Fibroblast of skin of back (primary cell): ENCODE results near the gene PPP1R13B.

Source experiments
- DNase-seq: peaks from one replicate; pipeline ENCODE4 v3.0.0-alpha.2; 2013

The PPP1R13B gene

GRCh38 chr14:103711516-103712431 lies 135.6 kb downstream of the PPP1R13B start:
- no peak for DNase-seq

GRCh38 chr14:103710771-103711377 lies 136.5 kb downstream of the PPP1R13B start:
- DNase-seq: no peak

- no peak for DNase-seq
These were observed 137.6 kb downstream of the PPP1R13B start for GRCh38 chr14:103709814-103710213.

- no peak for DNase-seq
These were observed 138.6 kb downstream of the PPP1R13B start for GRCh38 chr14:103708750-103709187.

GRCh38 chr14:103707329-103708263 lies 139.8 kb downstream of the PPP1R13B start:
- no peak for DNase-seq

- no peak for DNase-seq
These were observed 140.6 kb downstream of the PPP1R13B start for GRCh38 chr14:103706551-103707328.

- DNase-seq: no peak
These were observed 141.7 kb downstream of the PPP1R13B start for GRCh38 chr14:103705504-103706284.

- DNase-seq: no peak
These were observed 142.3 kb downstream of the PPP1R13B start for GRCh38 chr14:103705118-103705503.

- no peak for DNase-seq
These were observed 142.7 kb downstream of the PPP1R13B start for GRCh38 chr14:103704708-103705107.

GRCh38 chr14:103703433-103704385 lies 143.7 kb downstream of the PPP1R13B start:
- no peak for DNase-seq

GRCh38 chr14:103702497-103703432 lies 144.6 kb downstream of the PPP1R13B start:
- DNase-seq: no peak

GRCh38 chr14:103702095-103702494 lies 145.3 kb downstream of the PPP1R13B start:
- no peak for DNase-seq

- no peak for DNase-seq
These were observed 146.5 kb downstream of the PPP1R13B start for GRCh38 chr14:103700753-103701490.

- no peak for DNase-seq
These were observed 147.2 kb downstream of the PPP1R13B start for GRCh38 chr14:103699901-103700752.

- no peak for DNase-seq
These were observed 148.1 kb downstream of the PPP1R13B start for GRCh38 chr14:103699261-103699661.

- no peak for DNase-seq
These were observed 148.8 kb downstream of the PPP1R13B start for GRCh38 chr14:103698380-103699260.
